ENCODE results near the gene CCSER1. TPM values are rescaled to one million over a fixed set of nuclear protein-coding genes. Genes with fewer than 3 reads are reported as not detected.

CCSER1 gene
- total and polyA plus RNA-seq, 4 donors = 0.18 to 2.3 (median 1.2) TPM

- H3K27ac ChIP-seq (ENCODE audit: low read depth in 1 of 2, low read length in 2 of 2) = no peak overlapping the region
Measured at GRCh38 chr4:90760059-90760458, 632.9 kb downstream of the CCSER1 start.

More at GRCh38 chr4:90760059-90760458, 632.9 kb downstream of the CCSER1 start:
- Histone ChIP-seq H3K9me3 (ENCODE audit: control insufficient read depth in 4 of 4, low read length in 3 of 4) (peaks cover 0 to 2% (median 0%) of the 10 kb centered on the region in 4 donors), H3K27me3 (ENCODE audit: control insufficient read depth in 4 of 4, insufficient read depth in 4 of 4, low read length in 3 of 4) (peaks cover 0 to 2% (median 0%) of the 10 kb centered on the region in 4 donors), H3K36me3 (ENCODE audit: control insufficient read depth in 4 of 4, insufficient read depth in 3 of 4, low read depth in 1 of 4, low read length in 3 of 4) (no peaks in the 10 kb centered on the region), H3K9ac (ENCODE audit: low read depth in 1 of 2, low read length in 2 of 2) (no peak overlapping the region), H3K4me1 (ENCODE audit: control insufficient read depth in 4 of 4, insufficient read depth in 4 of 4, low read length in 3 of 4) (no peaks in the 10 kb centered on the region), H3K4me3 (ENCODE audit: low read depth in 1 of 3, low read length in 3 of 3) (no peak overlapping the region)
- TF ChIP-seq YY1 (IDR thresholded peaks at IDR 0.05) = no peak
- no peak for TF ChIP-seq GABPA (IDR thresholded peaks at IDR 0.05 in 1 of 2, conservative IDR thresholded peaks at IDR 0.05 in 1 of 2)
- TF ChIP-seq FOXA1 (IDR thresholded peaks at IDR 0.05) = no peak
- TF ChIP-seq JUND (IDR thresholded peaks at IDR 0.05) = no peak
- no peak for TF ChIP-seq HNF4A (conservative IDR thresholded peaks at IDR 0.05)
- TF ChIP-seq CTCF (IDR thresholded peaks at IDR 0.05; ENCODE audit: low read depth, low read length, missing input control) = no peak
- TF ChIP-seq, protein P1, sequence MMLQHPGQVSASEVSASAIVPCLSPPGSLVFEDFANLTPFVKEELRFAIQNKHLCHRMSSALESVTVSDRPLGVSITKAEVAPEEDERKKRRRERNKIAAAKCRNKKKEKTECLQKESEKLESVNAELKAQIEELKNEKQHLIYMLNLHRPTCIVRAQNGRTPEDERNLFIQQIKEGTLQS (IDR thresholded peaks at IDR 0.05) = no peak
- TF ChIP-seq RAD21 (IDR thresholded peaks at IDR 0.05) = no peak
- TF ChIP-seq EGR1 (IDR thresholded peaks at IDR 0.05; ENCODE audit: low read depth in 2 of 2) = no peak
- no peak for TF ChIP-seq ZBTB33 (IDR thresholded peaks at IDR 0.05)
- TF ChIP-seq NR2F2 (IDR thresholded peaks at IDR 0.05) = no peak
- TF ChIP-seq SP1 (IDR thresholded peaks at IDR 0.05) = no peak
- no peak for TF ChIP-seq RXRA (IDR thresholded peaks at IDR 0.05)
- no peak for TF ChIP-seq HNF4G (IDR thresholded peaks at IDR 0.05)
- TF ChIP-seq FOXA2 (IDR thresholded peaks at IDR 0.05) = no peak
- TF ChIP-seq TAF1 (conservative IDR thresholded peaks at IDR 0.05) = no peak
- TF ChIP-seq MAX (IDR thresholded peaks at IDR 0.05) = no peak
- TF ChIP-seq REST (IDR thresholded peaks at IDR 0.05) = no peak
- DNase-seq (ENCODE audit: low spot score) = no peak
- WGBS = 78% methylated on average over 1 of the region's 1 CpG

Measured in liver (tissue), 9 donors.